Trophoblast cell (in vitro differentiated cells and primary cell): ENCODE results near the gene CLEC14A.

Experiments used
- DNase-seq, 2 donors: peaks; one replicate each; pipeline ENCODE4 v3.0.0-alpha.2; 2016
- H2AFZ ChIP-seq: 2 replicates; pipeline ENCODE4 v1.6.1; 2013; ENCODE audit warnings: low read length, moderate library complexity, mild to moderate bottlenecking; ENCODE audit not compliant: insufficient read depth, poor library complexity
- H2AK5ac ChIP-seq: 2 replicates; pipeline ENCODE4 v1.6.1; 2013; ENCODE audit warnings: mild to moderate bottlenecking, low read length
- H2BK120ac ChIP-seq: 2 replicates; pipeline ENCODE4 v1.6.1; 2013; ENCODE audit warnings: low read length, mild to moderate bottlenecking, moderate library complexity; ENCODE audit not compliant: insufficient read depth, poor library complexity
- H2BK12ac ChIP-seq: 2 replicates; pipeline ENCODE4 v1.6.1; 2013; ENCODE audit warnings: mild to moderate bottlenecking, low read length, moderate library complexity
- H2BK5ac ChIP-seq: 2 replicates; pipeline ENCODE4 v1.6.1; 2013; ENCODE audit warnings: low read length, low read depth, moderate library complexity, mild to moderate bottlenecking; ENCODE audit not compliant: poor library complexity
- H3K14ac ChIP-seq: 2 replicates; pipeline ENCODE4 v1.6.1; 2013; ENCODE audit warnings: mild to moderate bottlenecking, low read length
- H3K18ac ChIP-seq: 2 replicates; pipeline ENCODE4 v1.6.1; 2013; ENCODE audit warnings: mild to moderate bottlenecking, low read length
- H3K23ac ChIP-seq: 2 replicates; pipeline ENCODE4 v1.6.1; 2013; ENCODE audit warnings: low read length
- H3K27ac ChIP-seq: 2 replicates; pipeline ENCODE4 v1.5.1; 2013; ENCODE audit warnings: low read depth, mild to moderate bottlenecking, inconsistent platforms, low read length, moderate library complexity
- H3K27me3 ChIP-seq: 2 replicates; pipeline ENCODE4 v1.6.1; 2013; ENCODE audit warnings: inconsistent platforms, mild to moderate bottlenecking, low read length, moderate library complexity; ENCODE audit not compliant: insufficient read depth
- H3K36me3 ChIP-seq, 2 experiments: 1 replicate in 1 of 2; 2 replicates in 1 of 2; pipeline ENCODE4 v1.6.1; 2013; ENCODE audit warnings: low read length in 2 of 2, mild to moderate bottlenecking in 2 of 2, moderate library complexity in 1 of 2; ENCODE audit not compliant: insufficient read depth in 2 of 2, control insufficient read depth in 1 of 2
- H3K4ac ChIP-seq: 2 replicates; pipeline ENCODE4 v1.6.1; 2013; ENCODE audit warnings: low read depth, mild to moderate bottlenecking, low read length, moderate library complexity
- H3K4me1 ChIP-seq, 2 experiments: 1 replicate in 1 of 2; 2 replicates in 1 of 2; pipeline ENCODE4 v1.6.1; 2013; ENCODE audit warnings: low read length in 2 of 2, mild to moderate bottlenecking in 2 of 2, moderate library complexity in 1 of 2; ENCODE audit not compliant: insufficient read depth in 2 of 2, control insufficient read depth in 1 of 2
- H3K4me2 ChIP-seq: 2 replicates; pipeline ENCODE4 v1.6.1; 2013; ENCODE audit warnings: inconsistent platforms, mild to moderate bottlenecking, low read length, moderate library complexity
- H3K4me3 ChIP-seq: 2 replicates; pipeline ENCODE4 v1.5.1; 2013; ENCODE audit warnings: mild to moderate bottlenecking, low read depth, low read length, inconsistent platforms
- H3K79me1 ChIP-seq: one replicate; pipeline ENCODE4 v1.6.1; 2013; ENCODE audit warnings: low read length
- H3K79me2 ChIP-seq: 2 replicates; pipeline ENCODE4 v1.6.1; 2013; ENCODE audit warnings: low read length, mild to moderate bottlenecking; ENCODE audit not compliant: control insufficient read depth, insufficient read depth, poor library complexity
- H3K9ac ChIP-seq: 2 replicates; pipeline ENCODE4 v1.6.1; 2013; ENCODE audit warnings: mild to moderate bottlenecking, low read length
- H3K9me3 ChIP-seq: 2 replicates; pipeline ENCODE4 v1.6.1; 2013; ENCODE audit warnings: low read depth, mild to moderate bottlenecking, control low read depth, inconsistent platforms, low read length; ENCODE audit not compliant: insufficient read depth
- H4K12ac ChIP-seq: 2 replicates; pipeline ENCODE4 v1.6.1; 2013; ENCODE audit warnings: low read depth, mild to moderate bottlenecking, low read length, moderate library complexity
- H4K8ac ChIP-seq: 2 replicates; pipeline ENCODE4 v1.6.1; 2013; ENCODE audit warnings: low read depth, mild to moderate bottlenecking, low read length, moderate library complexity
- H4K91ac ChIP-seq: one replicate; pipeline ENCODE4 v1.6.1; 2013; ENCODE audit warnings: low read depth, mild to moderate bottlenecking, low read length, moderate library complexity
- WGBS: extraction: QIAGEN DNeasy Blood & Tissue Kit; methylation state at CpG from one replicate; pipeline ENCODE4 v1.1.7; 2013; ENCODE audit warnings: missing lambda C conversion rate; ENCODE audit not compliant: insufficient read length, insufficient coverage; ENCODE audit errors: extremely low coverage; 5-methylcytosine and 5-hydroxymethylcytosine counted together

The CLEC14A gene

DNA sequence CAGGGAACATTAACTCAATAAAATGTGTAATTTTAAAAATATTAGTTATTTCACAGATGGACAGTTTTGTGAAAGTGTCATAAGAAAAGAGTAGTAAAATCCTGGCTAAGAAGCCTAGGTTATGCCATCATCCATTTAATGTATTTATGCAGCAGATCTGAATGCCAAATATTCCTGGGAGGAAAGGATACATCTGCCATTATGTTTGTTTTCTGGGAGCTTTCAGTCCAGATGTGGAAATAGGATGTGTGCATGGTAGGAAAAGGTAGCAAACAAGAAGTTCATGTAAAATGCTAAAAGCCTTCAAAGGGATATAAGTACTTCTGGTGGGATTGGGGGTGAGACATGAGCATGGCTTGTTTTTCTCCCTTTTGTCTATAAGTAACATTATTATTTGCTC is 27.0 kb upstream of the CLEC14A start:
- H2BK120ac ChIP-seq = no peak overlapping the region
- no peak overlapping the region for H2AK5ac ChIP-seq
- H4K91ac ChIP-seq = no peak overlapping the region

GRCh38 chr14:38280081-38280480 is 24.2 kb upstream of the CLEC14A start:
- Histone ChIP-seq H3K27me3 (no peaks in the 10 kb centered on the region), H4K8ac (no peak overlapping the region), H2BK5ac (no peak overlapping the region), H3K4me1 (no peaks in the 10 kb centered on the region), H2AFZ (no peak overlapping the region), H3K27ac (no peak overlapping the region), H3K9me3 (no peaks in the 10 kb centered on the region), H3K14ac (no peak overlapping the region), H3K79me2 (no peaks in the 10 kb centered on the region), H2AK5ac (no peak overlapping the region), H3K79me1 (no peaks in the 10 kb centered on the region), H3K23ac (no peak overlapping the region), H3K18ac (no peak overlapping the region), H3K4ac (no peak overlapping the region), H2BK120ac (no peak overlapping the region), H3K36me3 (no peaks in the 10 kb centered on the region), H4K12ac (no peak overlapping the region), H3K4me2 (no peak overlapping the region), H2BK12ac (no peak overlapping the region), H3K9ac (no peak overlapping the region), H4K91ac (no peak overlapping the region), H3K4me3 (no peak overlapping the region)
- WGBS = no CpG with 5 or more reads among the region's 2 CpGs
- DNase-seq = no peak

More for the DNA sequence above, 27.0 kb upstream of the CLEC14A start:
- Histone ChIP-seq H3K27me3 (no peaks in the 10 kb centered on the region), H2BK5ac (no peak overlapping the region), H3K27ac (no peak overlapping the region), H4K12ac (no peak overlapping the region), H4K8ac (no peak overlapping the region), H3K4me3 (no peak overlapping the region), H3K14ac (no peak overlapping the region), H3K9ac (no peak overlapping the region), H3K4ac (no peak overlapping the region), H3K4me2 (no peak overlapping the region), H2AFZ (no peak overlapping the region), H3K36me3 (no peaks in the 10 kb centered on the region), H3K79me1 (no peaks in the 10 kb centered on the region), H3K9me3 (no peaks in the 10 kb centered on the region), H3K79me2 (no peaks in the 10 kb centered on the region), H3K18ac (no peak overlapping the region), H3K23ac (no peak overlapping the region), H2BK12ac (no peak overlapping the region), H3K4me1 (no peaks in the 10 kb centered on the region)
- DNase-seq = no peak

- Histone ChIP-seq H3K14ac (no peak overlapping the region), H3K27me3 (no peaks in the 10 kb centered on the region), H3K79me2 (no peaks in the 10 kb centered on the region), H3K4me2 (no peak overlapping the region), H3K23ac (no peak overlapping the region), H3K27ac (no peak overlapping the region), H3K9ac (no peak overlapping the region), H3K18ac (no peak overlapping the region), H3K4me3 (no peak overlapping the region), H3K9me3 (no peaks in the 10 kb centered on the region), H2BK12ac (no peak overlapping the region), H3K79me1 (no peaks in the 10 kb centered on the region), H4K8ac (no peak overlapping the region), H4K12ac (no peak overlapping the region), H4K91ac (no peak overlapping the region), H3K4me1 (no peaks in the 10 kb centered on the region), H3K36me3 (no peaks in the 10 kb centered on the region), H2BK120ac (no peak overlapping the region), H2AK5ac (no peak overlapping the region), H3K4ac (no peak overlapping the region), H2BK5ac (no peak overlapping the region), H2AFZ (no peak overlapping the region)
- no CpG with 5 or more reads among the region's 1 CpG for WGBS
- no peak for DNase-seq
These were observed 23.7 kb upstream of the CLEC14A start for GRCh38 chr14:38279572-38279971.

GRCh38 chr14:38278035-38278434 is 22.1 kb upstream of the CLEC14A start:
- Histone ChIP-seq H3K9me3 (no peaks in the 10 kb centered on the region), H2AK5ac (no peak overlapping the region), H4K12ac (no peak overlapping the region), H4K91ac (no peak overlapping the region), H2BK12ac (no peak overlapping the region), H3K79me1 (no peaks in the 10 kb centered on the region), H3K36me3 (no peaks in the 10 kb centered on the region), H3K9ac (no peak overlapping the region), H3K14ac (no peak overlapping the region), H3K18ac (no peak overlapping the region), H3K23ac (no peak overlapping the region), H2AFZ (no peak overlapping the region), H2BK120ac (no peak overlapping the region), H3K79me2 (no peaks in the 10 kb centered on the region), H3K4me1 (no peaks in the 10 kb centered on the region), H3K27me3 (no peaks in the 10 kb centered on the region), H3K4me2 (no peak overlapping the region), H3K4ac (no peak overlapping the region), H2BK5ac (no peak overlapping the region), H3K4me3 (no peak overlapping the region), H3K27ac (no peak overlapping the region), H4K8ac (no peak overlapping the region)
- WGBS = no CpG with 5 or more reads among the region's 1 CpG
- no peak for DNase-seq
